Measurements from ENCODE around the gene GLS.

DNA sequence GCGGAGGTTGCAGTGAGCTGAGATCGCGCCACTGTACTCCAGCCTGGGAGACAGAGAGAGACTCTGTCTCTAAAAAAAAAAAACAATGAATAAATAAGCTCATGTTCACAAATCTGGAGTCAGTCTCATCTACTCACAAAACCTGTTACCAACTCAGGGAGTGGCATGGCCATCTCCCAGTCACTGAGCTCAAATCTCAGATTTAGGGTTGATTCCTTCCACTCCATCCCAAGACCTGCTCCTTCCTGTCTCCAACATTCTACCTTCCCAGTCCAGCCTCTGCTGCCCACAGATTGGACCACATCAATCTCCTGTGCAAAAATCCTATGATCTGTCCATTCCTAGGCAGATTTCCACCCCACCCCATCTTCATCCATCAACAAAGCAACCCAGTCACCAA is 131.7 kb downstream of the GLS start:
- TF ChIP-seq, protein P1, sequence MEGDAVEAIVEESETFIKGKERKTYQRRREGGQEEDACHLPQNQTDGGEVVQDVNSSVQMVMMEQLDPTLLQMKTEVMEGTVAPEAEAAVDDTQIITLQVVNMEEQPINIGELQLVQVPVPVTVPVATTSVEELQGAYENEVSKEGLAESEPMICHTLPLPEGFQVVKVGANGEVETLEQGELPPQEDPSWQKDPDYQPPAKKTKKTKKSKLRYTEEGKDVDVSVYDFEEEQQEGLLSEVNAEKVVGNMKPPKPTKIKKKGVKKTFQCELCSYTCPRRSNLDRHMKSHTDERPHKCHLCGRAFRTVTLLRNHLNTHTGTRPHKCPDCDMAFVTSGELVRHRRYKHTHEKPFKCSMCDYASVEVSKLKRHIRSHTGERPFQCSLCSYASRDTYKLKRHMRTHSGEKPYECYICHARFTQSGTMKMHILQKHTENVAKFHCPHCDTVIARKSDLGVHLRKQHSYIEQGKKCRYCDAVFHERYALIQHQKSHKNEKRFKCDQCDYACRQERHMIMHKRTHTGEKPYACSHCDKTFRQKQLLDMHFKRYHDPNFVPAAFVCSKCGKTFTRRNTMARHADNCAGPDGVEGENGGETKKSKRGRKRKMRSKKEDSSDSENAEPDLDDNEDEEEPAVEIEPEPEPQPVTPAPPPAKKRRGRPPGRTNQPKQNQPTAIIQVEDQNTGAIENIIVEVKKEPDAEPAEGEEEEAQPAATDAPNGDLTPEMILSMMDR (IDR thresholded peaks at IDR 0.05), result no peak
- TF ChIP-seq POLR2A (IDR thresholded peaks at IDR 0.05), result no peak

Data from heart left ventricle (tissue), 13 donors.